H1 (cell line): ENCODE data around the gene LCORL. TPM values are rescaled to one million over a fixed set of nuclear protein-coding genes. Genes with fewer than 3 reads are reported as not detected.

Experiments
- CTCF ChIA-PET: fragments of 300-600 bp; sonication (Branson Sonifier 250); formaldehyde crosslinking; loops from one replicate; lab custom pipeline; 2021; ENCODE audit not compliant: partially characterized antibody; lab: Charles Lee
- POLR2A ChIA-PET: fragments of 300-600 bp; sonication (Branson Sonifier 250); formaldehyde crosslinking; loops from one replicate; lab custom pipeline; 2021; ENCODE audit warnings: inconsistent platforms; ENCODE audit not compliant: partially characterized antibody; lab: Charles Lee
- DNase-seq, 2 experiments: peaks; one replicate each; pipeline versions ENCODE4 v3.0.0 to v3.0.0-alpha.2; 2010 to 2022; ENCODE audit warnings: low spot score in 2 of 2, low read depth in 1 of 2, mixed read lengths in 1 of 2
- FAIRE-seq: peaks from 2 replicates; lab custom pipeline; 2011; peaks lifted over from hg19 to GRCh38; lab: Jason Lieb, UNC
- H2AFZ ChIP-seq: 2 replicates; pipeline ENCODE4 v1.8.1; 2012; ENCODE audit warnings: low read length, inconsistent platforms
- H2AK5ac ChIP-seq: 2 replicates; pipeline ENCODE4 v1.6.1; 2013; ENCODE audit warnings: low read depth, low read length
- H2BK120ac ChIP-seq: replicated peaks from 2 replicates; pipeline ENCODE3; 2013; ENCODE audit warnings: low read depth, low read length, inconsistent platforms
- H2BK12ac ChIP-seq: 2 replicates; pipeline ENCODE4 v1.6.1; 2013; ENCODE audit warnings: low read depth, low read length
- H2BK15ac ChIP-seq: 2 replicates; pipeline ENCODE4 v1.6.1; 2013; ENCODE audit warnings: low read length
- H2BK20ac ChIP-seq: 2 replicates; pipeline ENCODE4 v1.6.1; 2013; ENCODE audit warnings: low read length
- H2BK5ac ChIP-seq: 2 replicates; pipeline ENCODE4 v1.6.1; 2013; ENCODE audit warnings: low read depth, low read length
- H3K14ac ChIP-seq: 2 replicates; pipeline ENCODE4 v1.6.1; 2013; ENCODE audit warnings: inconsistent platforms; ENCODE audit not compliant: insufficient read length
- H3K18ac ChIP-seq: 2 replicates; pipeline ENCODE4 v1.6.1; 2013; ENCODE audit warnings: low read length; ENCODE audit errors: extremely low read depth
- H3K23ac ChIP-seq: 2 replicates; pipeline ENCODE4 v1.6.1; 2013; ENCODE audit warnings: inconsistent platforms; ENCODE audit not compliant: insufficient read length
- H3K23me2 ChIP-seq: 2 replicates; pipeline ENCODE4 v1.6.1; 2013; ENCODE audit warnings: low read depth, low read length
- H3K27ac ChIP-seq: 2 replicates; pipeline ENCODE4 v1.6.1; 2011; ENCODE audit warnings: low read depth, low read length, inconsistent platforms
- H3K27me3 ChIP-seq, 4 experiments: replicated peaks in 1 of 4; 1 replicate in 1 of 4; 2 replicates in 3 of 4; pipeline versions ENCODE4 v1.6.1 to v1.8.1; 2011 to 2013; ENCODE audit warnings: low read length in 3 of 4, mild to moderate bottlenecking in 3 of 4, inconsistent platforms in 2 of 4, mixed read lengths in 2 of 4, moderate library complexity in 1 of 4; ENCODE audit not compliant: control insufficient read depth in 3 of 4, insufficient read depth in 3 of 4; ENCODE audit errors: extremely low read depth in 1 of 4
- H3K36me3 ChIP-seq, 4 experiments: 2 replicates each; pipeline versions ENCODE4 v1.6.1 to v1.8.1; 2011 to 2013; ENCODE audit warnings: mild to moderate bottlenecking in 4 of 4, low read length in 3 of 4, moderate library complexity in 2 of 4, control low read depth in 1 of 4, inconsistent platforms in 1 of 4; ENCODE audit not compliant: insufficient read depth in 4 of 4, control insufficient read depth in 2 of 4
- H3K4ac ChIP-seq: replicated peaks from 2 replicates; pipeline ENCODE3; 2013; ENCODE audit warnings: low read length, low read depth, mixed read lengths, inconsistent platforms; ENCODE audit not compliant: insufficient read length
- H3K4me1 ChIP-seq, 4 experiments: replicated peaks in 1 of 4; 1 replicate in 1 of 4; 2 replicates in 3 of 4; pipeline versions ENCODE4 v1.6.1 to v1.8.1; 2011 to 2013; ENCODE audit warnings: low read length in 3 of 4, inconsistent platforms in 2 of 4, mixed read lengths in 1 of 4; ENCODE audit not compliant: insufficient read depth in 4 of 4, control insufficient read depth in 3 of 4
- H3K4me2 ChIP-seq, 2 experiments: 2 replicates each; pipeline versions ENCODE4 v1.6.1 to v1.8.1; 2011 to 2013; ENCODE audit warnings: low read depth in 2 of 2, low read length in 2 of 2, control low read depth in 1 of 2, inconsistent platforms in 1 of 2, mild to moderate bottlenecking in 1 of 2; ENCODE audit not compliant: insufficient read depth in 1 of 2
- H3K4me3 ChIP-seq, 4 experiments: fragments of 200-600, 300-600 bp in 1 of 4; sonication (generic), shearing (Covaris generic), sonication (Bioruptor Twin) in 1 of 4; 2 replicates each; pipeline versions ENCODE4 v1.5.1 to v1.8.1; 2011 to 2016; ENCODE audit warnings: low read length in 4 of 4, low read depth in 3 of 4, control low read depth in 2 of 4, inconsistent platforms in 2 of 4, mild to moderate bottlenecking in 2 of 4, mixed read lengths in 1 of 4, moderate library complexity in 1 of 4; ENCODE audit not compliant: insufficient read depth in 2 of 4; ENCODE audit errors: extremely low read depth in 1 of 4
- H3K56ac ChIP-seq: replicated peaks from 2 replicates; pipeline ENCODE3; 2013; ENCODE audit warnings: low read depth, mild to moderate bottlenecking, mixed read lengths, low read length, inconsistent platforms; ENCODE audit not compliant: insufficient read length
- H3K79me1 ChIP-seq: 2 replicates; pipeline ENCODE4 v1.6.1; 2013; ENCODE audit warnings: low read depth, low read length, control low read depth
- H3K79me2 ChIP-seq, 2 experiments: 2 replicates each; pipeline versions ENCODE4 v1.6.1 to v1.8.1; 2012 to 2013; ENCODE audit warnings: low read length in 2 of 2, mild to moderate bottlenecking in 2 of 2, inconsistent platforms in 1 of 2; ENCODE audit not compliant: insufficient read depth in 2 of 2, control insufficient read depth in 1 of 2
- H3K9ac ChIP-seq, 4 experiments: replicated peaks in 1 of 4; 1 replicate in 1 of 4; 2 replicates in 3 of 4; pipeline versions ENCODE4 v1.6.1 to v1.8.1; 2011 to 2013; ENCODE audit warnings: low read depth in 3 of 4, low read length in 3 of 4, control low read depth in 2 of 4, mild to moderate bottlenecking in 2 of 4, moderate library complexity in 2 of 4, inconsistent platforms in 1 of 4; ENCODE audit errors: extremely low read depth in 1 of 4
- H3K9me3 ChIP-seq, 2 experiments: 2 replicates each; pipeline versions ENCODE4 v1.6.1 to v1.8.1; 2012 to 2013; ENCODE audit warnings: mild to moderate bottlenecking in 2 of 2, moderate library complexity in 2 of 2, control low read depth in 1 of 2, inconsistent platforms in 1 of 2, low read depth in 1 of 2, low read length in 1 of 2, mixed read lengths in 1 of 2; ENCODE audit not compliant: insufficient read depth in 2 of 2
- H4K20me1 ChIP-seq, 2 experiments: replicated peaks in 1 of 2; 2 replicates each; pipeline versions ENCODE3 to v1.8.1; 2011 to 2013; ENCODE audit warnings: inconsistent platforms in 2 of 2, low read length in 2 of 2, mild to moderate bottlenecking in 1 of 2; ENCODE audit not compliant: insufficient read depth in 2 of 2, control insufficient read depth in 1 of 2
- H4K5ac ChIP-seq: 2 replicates; pipeline ENCODE4 v1.6.1; 2013; ENCODE audit warnings: low read length, low read depth, mixed read lengths, inconsistent platforms; ENCODE audit not compliant: insufficient read length
- H4K8ac ChIP-seq: 2 replicates; pipeline ENCODE4 v1.8.0; 2013; ENCODE audit warnings: mild to moderate bottlenecking, moderate library complexity, low read length, inconsistent platforms; ENCODE audit not compliant: insufficient read depth; ENCODE audit errors: extremely low read depth
- H4K91ac ChIP-seq: replicated peaks from 2 replicates; pipeline ENCODE3; 2013; ENCODE audit warnings: low read length, mixed read lengths, inconsistent platforms; ENCODE audit not compliant: insufficient read length
- HDAC2 ChIP-seq, 2 experiments: fragments of 300-600 bp in 1 of 2; sonication (generic) in 1 of 2; IDR thresholded peaks; 2 replicates each; pipeline ENCODE4 v1.6.1; 2011 to 2012; ENCODE audit warnings: low read depth in 2 of 2, low read length in 2 of 2, mild to moderate bottlenecking in 2 of 2, moderate library complexity in 2 of 2, borderline replicate concordance in 1 of 2, inconsistent platforms in 1 of 2
- SUZ12 ChIP-seq: fragments of 200-600 bp; sonication (generic); IDR thresholded peaks from 2 replicates; pipeline ENCODE4 v1.6.1; 2012; ENCODE audit warnings: mild to moderate bottlenecking, inconsistent platforms, low read length, moderate library complexity, mixed read lengths
- WGBS, 2 experiments: shearing (Covaris generic) in 1 of 2; methylation state at CpG; one replicate each; pipeline versions ENCODE4 v1.1.6 to v1.1.7; 2013 to 2015; ENCODE audit warnings: low lambda C conversion rate in 2 of 2, mixed read lengths in 2 of 2, inconsistent platforms in 1 of 2, low coverage in 1 of 2, missing lambda C conversion rate in 1 of 2; ENCODE audit not compliant: insufficient replicate concordance in 2 of 2, insufficient coverage in 1 of 2, insufficient read length in 1 of 2; ENCODE audit errors: extremely low coverage in 1 of 2, missing lambda C conversion rate in 1 of 2; 5-methylcytosine and 5-hydroxymethylcytosine counted together
- polyA plus RNA-seq, 7 experiments: library from polyadenylated mRNA; depleted of rRNA in 3 of 7; stranded (reverse) in 5 of 7; unstranded in 2 of 7; fragments of >200 nt in 5 of 7; fragments of 200-250 nt in 2 of 7; gene quantifications; 1 replicate in 5 of 7; 2 replicates in 1 of 7; 4 replicates in 1 of 7; pipeline versions ENCODE4 v1.2.1 to v1.2.3, GENCODE V29; 2011 to 2013; ENCODE audit warnings: missing spikeins in 2 of 7, mixed read lengths in 2 of 7
- total RNA-seq: library from RNA; stranded (reverse); fragmentation: NEBNext Ultra II Directional; extraction: Animal tissue kit (Norgen Biotek cat#: 25700); gene quantifications from 2 replicates; pipeline ENCODE4 v1.2.1, GENCODE V29; 2021

The LCORL gene
- total and polyA plus RNA-seq, 2 of the 8 experiments (the other 6 are each of a cell fraction or from before 2014, with no cell fraction given) = 2.2 to 19.2 TPM

- 13% methylated on average over 20 of the region's 20 CpGs; no CpG with 5 or more reads in 1 of the 2 experiments for WGBS, 2 experiments
- Histone ChIP-seq H3K79me1 (no peaks in the 10 kb centered on the region), H3K18ac (no peak overlapping the region), H2AFZ (peak overlapping the region; percentile 68; the same call in 1 of the 2 replicates), H2BK15ac (no peak overlapping the region), H3K14ac (no peak overlapping the region), H3K79me2 (peaks cover 0 to 31% of the 10 kb centered on the region in 2 experiments; a peak in 3 of 4 replicates), H3K4me3 (peak overlapping the region; percentile 69 to 98 (median 84)), H2BK120ac (no peak overlapping the region), H3K27ac (no peak overlapping the region), H3K23me2 (peaks cover 10% of the 10 kb centered on the region; the same call in 1 of the 2 replicates), H3K4me1 (no peaks in the 10 kb centered on the region), H3K4me2 (peak overlapping the region; percentile 76 to 80), H4K5ac (no peak overlapping the region), H4K20me1 (peaks cover 0 to 6% of the 10 kb centered on the region in 2 experiments), H2BK12ac (no peak overlapping the region), H3K36me3 (no peaks in the 10 kb centered on the region)
- DNase-seq (no peak), FAIRE-seq (no peak)
- ChIA-PET POLR2A (interaction anchor here (0.7 to 1.8 kb wide), 4 partner anchors 11 to 212 kb away, joined by 3 to 4 read pairs (median 4); partner anchors contain the start of genes DCAF16 and NCAPG), CTCF (no interaction called here)
- TF ChIP-seq SUZ12 = peak; percentile 48; the same call in 1 of the 2 replicates
- TF ChIP-seq HDAC2 (IDR thresholded peaks at IDR 0.05; ENCODE audit: borderline replicate concordance in 1 of 2, low read depth in 2 of 2, low read length in 2 of 2) = no peak
- TF ChIP-seq, all 59 proteins: peak for 1
- no peaks in the 10 kb centered on the region for H3K9me3 ChIP-seq
- no peak overlapping the region for H3K4ac ChIP-seq
- no peak overlapping the region for H3K56ac ChIP-seq
- peak overlapping the region; percentile 84; the same call in 1 of the 2 replicates for H4K8ac ChIP-seq
- no peak overlapping the region for H3K23ac ChIP-seq
- peak overlapping the region in 2 of 4 experiments; percentile 34 to 67; a peak in 2 of 7 replicates for H3K9ac ChIP-seq
- peaks cover 2 to 21% (median 14%) of the 10 kb centered on the region in 4 experiments for H3K27me3 ChIP-seq
- H2AK5ac ChIP-seq = no peak overlapping the region
- H2BK5ac ChIP-seq = no peak overlapping the region; the same call in 1 of the 2 replicates
- no peak overlapping the region for H2BK20ac ChIP-seq
- no peak overlapping the region for H4K91ac ChIP-seq
These were observed 1.1 kb upstream of the LCORL start for GRCh38 chr4:18022572-18023050.
